ENCODE data around the gene SND1.

- no peak for TF ChIP-seq EZH2phosphoT487 (IDR thresholded peaks at IDR 0.05; ENCODE audit: borderline replicate concordance, low read length)
- TF ChIP-seq, protein P1, sequence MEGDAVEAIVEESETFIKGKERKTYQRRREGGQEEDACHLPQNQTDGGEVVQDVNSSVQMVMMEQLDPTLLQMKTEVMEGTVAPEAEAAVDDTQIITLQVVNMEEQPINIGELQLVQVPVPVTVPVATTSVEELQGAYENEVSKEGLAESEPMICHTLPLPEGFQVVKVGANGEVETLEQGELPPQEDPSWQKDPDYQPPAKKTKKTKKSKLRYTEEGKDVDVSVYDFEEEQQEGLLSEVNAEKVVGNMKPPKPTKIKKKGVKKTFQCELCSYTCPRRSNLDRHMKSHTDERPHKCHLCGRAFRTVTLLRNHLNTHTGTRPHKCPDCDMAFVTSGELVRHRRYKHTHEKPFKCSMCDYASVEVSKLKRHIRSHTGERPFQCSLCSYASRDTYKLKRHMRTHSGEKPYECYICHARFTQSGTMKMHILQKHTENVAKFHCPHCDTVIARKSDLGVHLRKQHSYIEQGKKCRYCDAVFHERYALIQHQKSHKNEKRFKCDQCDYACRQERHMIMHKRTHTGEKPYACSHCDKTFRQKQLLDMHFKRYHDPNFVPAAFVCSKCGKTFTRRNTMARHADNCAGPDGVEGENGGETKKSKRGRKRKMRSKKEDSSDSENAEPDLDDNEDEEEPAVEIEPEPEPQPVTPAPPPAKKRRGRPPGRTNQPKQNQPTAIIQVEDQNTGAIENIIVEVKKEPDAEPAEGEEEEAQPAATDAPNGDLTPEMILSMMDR (IDR thresholded peaks at IDR 0.05; ENCODE audit: low read depth, low read length, poor library complexity, severe bottlenecking): no peak
Measured at GRCh38 chr7:127828843-127829500, 177.0 kb downstream of the SND1 start.
